Measurements from ENCODE around the gene ARL8B.

- TF ChIP-seq CTCF (conservative IDR thresholded peaks at IDR 0.05 in 1 of 2, IDR thresholded peaks at IDR 0.05 in 1 of 2; ENCODE audit: extremely low read depth in 1 of 2, insufficient read depth in 1 of 2, low read depth in 1 of 2, low read length in 2 of 2) (peak; percentile 50 to 61), EZH2 (IDR thresholded peaks at IDR 0.05; ENCODE audit: borderline replicate concordance, low read length) (no peak)
Observed at GRCh38 chr3:5136211-5136918, 14.3 kb downstream of the ARL8B start.
